ENCODE results near the gene MAP6. TPM values are rescaled to one million over a fixed set of nuclear protein-coding genes. Genes with fewer than 3 reads are reported as not detected.

Gene MAP6
- total RNA-seq, 4 donors from 2014 or later = 7.9 to 22.1 (median 14.4) TPM

- intact Hi-C loops (cut with DNase I; ENCODE audit: low total_unique reads) = no loop called here
- Histone ChIP-seq H3K27ac (peak overlapping the region; percentile 99 to 100), H3K4me3 (peak overlapping the region; percentile 79 to 100), H3K9me3 (no peaks in the 10 kb centered on the region), H3K27me3 (no peaks in the 10 kb centered on the region), H3K4me1 (peaks cover 12 to 23% of the 10 kb centered on the region in 2 donors), H3K36me3 (no peaks in the 10 kb centered on the region)
- TF ChIP-seq, protein P1, sequence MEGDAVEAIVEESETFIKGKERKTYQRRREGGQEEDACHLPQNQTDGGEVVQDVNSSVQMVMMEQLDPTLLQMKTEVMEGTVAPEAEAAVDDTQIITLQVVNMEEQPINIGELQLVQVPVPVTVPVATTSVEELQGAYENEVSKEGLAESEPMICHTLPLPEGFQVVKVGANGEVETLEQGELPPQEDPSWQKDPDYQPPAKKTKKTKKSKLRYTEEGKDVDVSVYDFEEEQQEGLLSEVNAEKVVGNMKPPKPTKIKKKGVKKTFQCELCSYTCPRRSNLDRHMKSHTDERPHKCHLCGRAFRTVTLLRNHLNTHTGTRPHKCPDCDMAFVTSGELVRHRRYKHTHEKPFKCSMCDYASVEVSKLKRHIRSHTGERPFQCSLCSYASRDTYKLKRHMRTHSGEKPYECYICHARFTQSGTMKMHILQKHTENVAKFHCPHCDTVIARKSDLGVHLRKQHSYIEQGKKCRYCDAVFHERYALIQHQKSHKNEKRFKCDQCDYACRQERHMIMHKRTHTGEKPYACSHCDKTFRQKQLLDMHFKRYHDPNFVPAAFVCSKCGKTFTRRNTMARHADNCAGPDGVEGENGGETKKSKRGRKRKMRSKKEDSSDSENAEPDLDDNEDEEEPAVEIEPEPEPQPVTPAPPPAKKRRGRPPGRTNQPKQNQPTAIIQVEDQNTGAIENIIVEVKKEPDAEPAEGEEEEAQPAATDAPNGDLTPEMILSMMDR (IDR thresholded peaks at IDR 0.05) = no peak
- TF ChIP-seq POLR2A (IDR thresholded peaks at IDR 0.05) = no peak
- DNase-seq = peak in 1 of 2 donors; percentile 52
Observed at GRCh38 chr11:75562836-75563484, 105.9 kb downstream of the MAP6 start.

DNA sequence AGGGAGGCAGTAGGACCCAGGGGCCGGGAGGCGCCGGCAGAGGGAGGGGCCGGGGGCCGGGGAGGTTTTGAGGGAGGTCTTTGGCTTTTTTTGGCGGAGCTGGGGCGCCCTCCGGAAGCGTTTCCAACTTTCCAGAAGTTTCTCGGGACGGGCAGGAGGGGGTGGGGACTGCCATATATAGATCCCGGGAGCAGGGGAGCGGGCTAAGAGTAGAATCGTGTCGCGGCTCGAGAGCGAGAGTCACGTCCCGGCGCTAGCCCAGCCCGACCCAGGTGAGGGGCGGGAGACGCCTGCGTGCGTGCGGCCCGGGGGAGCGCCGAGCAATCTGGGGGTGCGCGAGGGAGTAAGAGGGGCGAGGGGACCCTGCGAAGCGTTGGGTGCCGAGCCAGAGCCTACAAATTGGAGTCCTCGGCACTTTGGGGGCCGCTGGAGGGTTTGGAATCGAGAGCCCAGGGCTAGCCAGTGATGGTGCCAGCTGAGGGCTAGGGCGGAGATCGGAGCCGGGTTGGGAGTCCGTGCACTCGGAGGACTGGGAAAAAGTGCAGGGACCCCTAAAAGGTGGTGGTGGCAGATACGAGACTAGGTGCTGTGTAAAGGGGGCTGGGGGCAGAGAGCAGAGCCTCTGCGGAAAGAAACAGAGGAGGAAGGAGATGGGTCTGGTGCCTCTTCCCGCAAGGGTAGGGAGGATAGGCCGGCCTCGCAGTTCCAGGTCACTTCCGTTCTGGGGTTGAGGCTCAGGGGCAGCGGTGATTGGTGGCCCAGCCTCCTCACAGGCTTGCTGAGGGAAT lies 106.6 kb downstream of the MAP6 start, which contains the start of gene SERPINH1:
Gene SERPINH1, plus strand, starts transcription at position 206 of the 788 bp plus-strand sequence. CDS start 4,097 bp downstream, outside the sequence.
- peak; percentile 74 to 89 for TF ChIP-seq POLR2A (IDR thresholded peaks at IDR 0.05)
- TF ChIP-seq, protein P1 (IDR thresholded peaks at IDR 0.05) = peak in 1 of 4 experiments; percentile 22
- Histone ChIP-seq H3K9me3 (no peaks in the 10 kb centered on the region), H3K4me3 (peak within 1 kb of the TSS; percentile 79 to 100), H3K36me3 (no peaks in the 10 kb centered on the region), H3K27ac (peak within 1 kb of the TSS; percentile 99 to 100), H3K27me3 (no peaks in the 10 kb centered on the region), H3K4me1 (peaks cover 18 to 29% of the 10 kb centered on the region in 2 donors)
- DNase-seq = peak; percentile 94
- intact Hi-C loops (cut with DNase I; ENCODE audit: low total_unique reads) = no loop called here

DNA sequence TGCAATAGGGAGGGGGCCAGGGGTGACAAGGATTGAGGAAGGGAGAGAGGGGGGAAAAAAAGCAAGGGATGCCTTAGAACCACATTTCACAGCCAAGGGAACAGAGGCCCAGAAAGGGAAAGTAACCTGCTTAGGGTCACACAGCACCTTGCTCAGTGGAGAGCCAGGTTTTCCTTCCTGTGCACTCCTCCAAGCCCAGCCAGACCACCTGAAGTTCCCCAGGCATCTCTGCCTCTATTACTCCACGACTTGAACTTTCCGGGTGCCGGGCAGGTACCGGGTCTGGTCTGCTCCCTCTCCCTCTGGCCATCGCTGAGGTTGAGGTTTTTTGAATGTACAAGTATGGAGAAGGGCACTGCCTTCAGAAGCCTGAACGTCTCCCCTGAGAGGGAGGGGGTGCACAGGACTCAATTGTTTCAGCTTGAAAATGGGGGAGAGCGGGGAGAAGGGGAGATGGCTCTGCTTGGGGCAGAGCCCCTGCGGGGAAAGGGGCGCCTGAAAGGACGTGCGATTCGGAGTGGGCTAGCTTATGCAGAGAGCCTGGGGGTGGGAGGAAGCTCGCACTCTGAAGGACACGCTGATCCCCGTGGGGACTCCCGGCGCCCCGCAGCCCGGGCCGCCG lies 107.3 kb downstream of the MAP6 start:
- TF ChIP-seq POLR2A (IDR thresholded peaks at IDR 0.05) = no peak
- TF ChIP-seq, protein P1 (IDR thresholded peaks at IDR 0.05) = no peak
- no peaks in the 10 kb centered on the region for H3K9me3 ChIP-seq
- peaks cover 21 to 29% of the 10 kb centered on the region in 2 donors for H3K4me1 ChIP-seq
- H3K4me3 ChIP-seq = peak overlapping the region; percentile 79 to 100
- H3K27ac ChIP-seq = peak overlapping the region; percentile 99 to 100
- H3K36me3 ChIP-seq = no peaks in the 10 kb centered on the region
- no peaks in the 10 kb centered on the region for H3K27me3 ChIP-seq
- DNase-seq = no peak
- intact Hi-C loops (cut with DNase I; ENCODE audit: low total_unique reads) = no loop called here

DNA sequence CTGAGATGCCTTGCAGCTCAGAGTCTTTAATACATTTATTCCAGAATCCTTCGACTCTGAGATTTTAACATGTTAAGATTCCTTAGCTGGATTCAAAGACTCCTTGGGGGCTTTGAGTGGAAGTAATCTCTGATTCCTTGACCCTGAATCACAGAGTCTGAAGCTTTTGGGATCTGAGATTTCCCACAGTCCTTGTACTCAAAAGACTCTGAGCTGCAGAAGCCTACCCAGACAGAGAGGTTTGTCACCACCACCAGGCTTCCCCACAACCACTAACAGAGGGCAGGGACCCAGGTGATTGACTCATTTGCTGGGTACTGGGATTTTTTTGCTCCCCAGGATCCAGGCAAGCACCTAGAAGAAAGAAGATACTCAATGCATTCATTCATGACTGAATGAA lies 108.2 kb downstream of the MAP6 start:
- TF ChIP-seq, protein P1 (IDR thresholded peaks at IDR 0.05) = no peak
- no peak for TF ChIP-seq POLR2A (IDR thresholded peaks at IDR 0.05)
- H3K27ac ChIP-seq = peak overlapping the region; percentile 99 to 100
- intact Hi-C loops (cut with DNase I; ENCODE audit: low total_unique reads) = no loop called here
- H3K36me3 ChIP-seq = no peaks in the 10 kb centered on the region
- no peak overlapping the region for H3K4me3 ChIP-seq
- H3K9me3 ChIP-seq = no peaks in the 10 kb centered on the region
- no peak for DNase-seq
- H3K27me3 ChIP-seq = no peaks in the 10 kb centered on the region
- peaks cover 21 to 29% of the 10 kb centered on the region in 2 donors for H3K4me1 ChIP-seq
